ENCODE data around the gene COL8A2.

DNA sequence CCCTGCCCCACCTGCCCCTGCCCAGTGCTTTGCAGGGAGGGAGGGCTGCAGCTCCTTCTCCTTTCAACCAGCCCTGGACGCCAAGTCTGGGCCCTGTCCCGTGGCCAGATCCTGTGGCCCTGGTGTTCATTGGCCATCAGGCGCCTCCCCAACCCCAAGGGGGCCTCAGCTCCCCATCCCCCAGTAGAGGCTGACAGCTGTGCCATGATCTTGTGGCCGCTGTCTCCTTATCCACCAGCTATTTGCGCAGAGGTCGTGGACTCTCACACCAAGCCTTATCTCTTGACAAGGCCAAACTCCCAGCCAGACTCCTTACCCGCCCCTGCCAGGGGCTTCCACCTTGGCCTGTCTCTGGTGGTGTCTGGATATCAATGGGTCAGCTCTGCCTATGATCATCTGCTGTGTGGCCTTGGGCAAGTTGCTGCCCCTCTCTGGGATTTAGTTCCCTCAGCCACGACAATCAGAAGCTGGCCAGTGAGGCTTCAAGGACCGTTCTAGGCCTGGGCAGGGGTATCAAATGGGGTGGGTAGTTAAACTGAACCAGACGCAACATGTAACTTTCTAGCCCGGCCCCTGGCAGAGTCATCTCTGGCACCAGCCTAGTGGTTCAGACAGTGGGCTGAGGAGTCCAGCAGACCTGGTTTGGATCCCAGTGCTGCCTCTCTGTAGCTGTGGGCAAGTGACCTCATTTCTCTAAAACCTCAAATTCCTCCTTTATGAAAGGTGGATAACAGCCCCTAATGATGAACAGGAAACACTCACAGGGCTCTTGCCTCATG lies 3.3 kb upstream of the COL8A2 start:
- TF ChIP-seq, protein P1, sequence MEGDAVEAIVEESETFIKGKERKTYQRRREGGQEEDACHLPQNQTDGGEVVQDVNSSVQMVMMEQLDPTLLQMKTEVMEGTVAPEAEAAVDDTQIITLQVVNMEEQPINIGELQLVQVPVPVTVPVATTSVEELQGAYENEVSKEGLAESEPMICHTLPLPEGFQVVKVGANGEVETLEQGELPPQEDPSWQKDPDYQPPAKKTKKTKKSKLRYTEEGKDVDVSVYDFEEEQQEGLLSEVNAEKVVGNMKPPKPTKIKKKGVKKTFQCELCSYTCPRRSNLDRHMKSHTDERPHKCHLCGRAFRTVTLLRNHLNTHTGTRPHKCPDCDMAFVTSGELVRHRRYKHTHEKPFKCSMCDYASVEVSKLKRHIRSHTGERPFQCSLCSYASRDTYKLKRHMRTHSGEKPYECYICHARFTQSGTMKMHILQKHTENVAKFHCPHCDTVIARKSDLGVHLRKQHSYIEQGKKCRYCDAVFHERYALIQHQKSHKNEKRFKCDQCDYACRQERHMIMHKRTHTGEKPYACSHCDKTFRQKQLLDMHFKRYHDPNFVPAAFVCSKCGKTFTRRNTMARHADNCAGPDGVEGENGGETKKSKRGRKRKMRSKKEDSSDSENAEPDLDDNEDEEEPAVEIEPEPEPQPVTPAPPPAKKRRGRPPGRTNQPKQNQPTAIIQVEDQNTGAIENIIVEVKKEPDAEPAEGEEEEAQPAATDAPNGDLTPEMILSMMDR (IDR thresholded peaks at IDR 0.05) = no peak
- no peak for TF ChIP-seq POLR2A (IDR thresholded peaks at IDR 0.05)

All from uterus (tissue), 2 donors.